Natural killer cell treated with Interleukin-12 subunit alpha and Interleukin-12 subunit beta and Interleukin-15 and Interleukin-18, amount 100 ng/mL, for 72 hours (primary cell): ENCODE results near the gene MAPRE3. TPM values are rescaled to one million over a fixed set of nuclear protein-coding genes. Genes with fewer than 3 reads are reported as not detected.

Source experiments
- ATAC-seq, 2 donors: fragments of 150-1000 bp; cut with Tn5 transposase in 1 of 2; sonication (Bioruptor Pico), chemical (Tn5 transposase) in 1 of 2; 2 replicates each; pipeline ENCODE4 v1.10.0; 2021
- DNase-seq: peaks from one replicate; pipeline ENCODE4 v3.0.0; 2022; ENCODE audit warnings: low spot score
- H3K27ac Mint-ChIP-seq, 2 donors: 1 replicate in 1 of 2; 2 replicates in 1 of 2; pipeline ENCODE4 v1.8.0; 2022; ENCODE audit warnings: mixed read lengths in 2 of 2, mild to moderate bottlenecking in 1 of 2, moderate library complexity in 1 of 2
- H3K27me3 Mint-ChIP-seq, 2 donors: 1 replicate in 1 of 2; 2 replicates in 1 of 2; pipeline ENCODE4 v1.8.0; 2022; ENCODE audit warnings: mixed read lengths in 2 of 2
- H3K36me3 Mint-ChIP-seq: one replicate; pipeline ENCODE4 v1.8.0; 2022; ENCODE audit warnings: mixed read lengths
- H3K4me1 Mint-ChIP-seq, 2 donors: 1 replicate in 1 of 2; 2 replicates in 1 of 2; pipeline ENCODE4 v1.8.0; 2022; ENCODE audit warnings: low read depth in 2 of 2, mixed read lengths in 2 of 2, mild to moderate bottlenecking in 1 of 2
- H3K4me3 Mint-ChIP-seq: one replicate; pipeline ENCODE4 v1.8.0; 2022; ENCODE audit warnings: mixed read lengths
- H3K9me3 Mint-ChIP-seq: 2 replicates; pipeline ENCODE4 v1.8.0; 2022; ENCODE audit warnings: mixed read lengths
- total RNA-seq, 2 donors: library from RNA; stranded (reverse); gene quantifications; one replicate each; pipeline ENCODE4 v1.2.3, GENCODE V29; 2022

MAPRE3 gene
- total RNA-seq, 2 donors from 2014 or later = 5.7 to 10.0 TPM

DNA sequence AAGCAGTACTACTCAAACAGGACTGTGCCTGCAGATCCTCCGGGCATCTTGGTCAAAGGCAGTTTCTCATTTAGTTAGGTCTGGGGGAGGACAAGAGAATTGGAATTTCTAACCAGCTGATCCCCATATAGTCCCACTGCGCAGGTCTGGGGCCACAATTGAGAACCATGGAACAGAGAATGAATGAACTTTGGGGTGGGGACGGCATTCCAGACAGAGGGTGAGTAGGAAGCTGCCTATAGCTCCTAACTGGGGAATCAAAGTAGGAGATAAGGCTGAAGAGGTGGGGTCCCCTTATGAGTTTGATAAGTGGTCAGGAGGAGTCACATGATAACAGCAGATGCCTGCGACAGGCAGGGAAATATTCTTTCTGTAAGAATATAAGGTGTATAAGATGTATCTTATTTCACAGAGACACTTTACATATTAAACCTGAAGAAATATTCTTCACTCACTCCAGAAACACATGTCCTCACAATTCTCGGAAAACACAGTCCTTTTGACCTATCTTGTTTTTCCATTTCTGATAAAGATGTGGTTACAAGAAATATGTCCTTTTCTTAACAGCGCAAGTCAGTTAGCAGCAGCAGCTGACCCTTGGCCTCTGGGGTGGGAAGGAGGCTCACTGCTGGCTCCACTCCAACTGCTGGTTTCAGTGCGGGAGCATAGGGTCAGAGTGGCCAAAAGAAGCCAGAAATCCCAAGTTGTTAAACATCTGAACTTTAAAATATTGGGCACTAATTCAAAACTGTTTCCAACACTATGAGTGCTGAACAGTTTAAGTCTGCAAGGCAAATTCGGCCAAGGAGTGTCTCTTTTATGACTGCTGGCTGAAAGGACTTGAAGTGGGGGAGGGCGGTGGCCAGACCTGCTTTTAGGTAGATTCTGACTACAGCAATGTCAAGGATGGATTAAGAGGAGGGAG is 49.8 kb downstream of the MAPRE3 start:
- Mint-ChIP-seq H3K4me1 (no peaks in the 10 kb centered on the region), H3K27me3 (no peaks in the 10 kb centered on the region), H3K36me3 (no peaks in the 10 kb centered on the region), H3K4me3 (no peak overlapping the region), H3K9me3 (no peaks in the 10 kb centered on the region), H3K27ac (no peak overlapping the region)
- DNase-seq (no peak), ATAC-seq (no peak)

DNA sequence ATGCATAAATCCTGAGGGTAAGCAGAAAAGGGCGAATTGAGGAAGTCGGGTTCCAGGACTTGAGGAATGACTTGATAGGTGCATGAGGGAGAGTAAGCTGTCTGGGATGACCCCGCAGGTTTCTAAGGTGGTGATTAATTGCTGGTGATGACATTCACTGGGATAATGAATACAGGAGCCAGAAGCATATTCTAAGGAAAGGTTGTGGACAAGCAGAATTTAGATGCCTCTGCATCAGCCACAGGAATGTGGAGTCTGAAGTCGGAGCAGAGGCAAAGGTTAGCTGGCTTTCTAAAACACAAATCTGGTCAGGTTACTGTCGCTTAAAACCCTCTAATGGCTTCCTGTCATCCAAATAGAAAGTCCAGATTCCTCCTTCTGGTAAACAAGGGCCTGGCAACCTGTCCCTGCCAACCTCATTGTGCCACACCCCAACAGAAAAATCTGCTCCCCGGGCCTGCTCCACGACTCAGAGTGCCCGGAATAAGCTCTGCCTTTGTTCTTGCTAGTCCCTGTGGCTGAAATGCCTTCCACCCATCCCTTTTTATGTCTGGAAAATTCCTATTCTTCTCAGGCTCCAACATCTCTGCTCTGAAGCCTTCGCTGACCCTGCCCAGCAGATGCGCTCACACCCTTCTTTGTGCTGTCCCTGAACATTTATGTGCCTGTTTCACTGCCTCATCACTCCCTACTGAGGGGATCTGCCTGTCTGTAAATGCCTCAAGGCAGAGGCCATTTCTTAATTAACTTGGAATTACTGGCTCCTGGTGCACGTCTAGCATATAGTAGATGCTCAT is 51.0 kb downstream of the MAPRE3 start:
- no peak overlapping the region for H3K4me3 Mint-ChIP-seq
- no peaks in the 10 kb centered on the region for H3K27me3 Mint-ChIP-seq

DNA sequence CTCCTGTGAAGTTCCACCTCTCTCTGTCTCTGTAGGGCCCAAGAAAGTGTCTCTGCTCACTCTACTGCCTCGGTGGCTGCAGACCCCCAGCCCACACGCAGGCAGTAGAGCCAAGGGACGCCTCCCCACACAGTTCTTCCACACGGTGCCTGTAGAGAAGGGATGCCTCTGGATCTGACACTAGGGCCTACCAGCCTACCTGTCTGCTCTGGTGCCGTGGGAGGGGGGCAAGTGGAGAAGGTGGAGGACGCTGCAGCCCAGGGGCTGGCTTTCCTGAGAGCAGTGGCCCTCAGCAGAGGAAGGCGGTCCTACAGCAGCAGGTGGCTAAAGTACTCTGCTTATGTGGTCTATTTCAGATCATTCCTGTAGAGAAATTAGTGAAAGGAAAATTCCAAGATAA is 53.3 kb downstream of the MAPRE3 start:
- Mint-ChIP-seq H3K36me3 (no peaks in the 10 kb centered on the region), H3K9me3 (no peaks in the 10 kb centered on the region), H3K27me3 (no peaks in the 10 kb centered on the region), H3K4me1 (peaks cover 0 to 5% of the 10 kb centered on the region in 2 donors), H3K27ac (no peak overlapping the region), H3K4me3 (no peak overlapping the region)
- ATAC-seq = no peak
- DNase-seq = no peak

More for the DNA sequence above, 51.0 kb downstream of the MAPRE3 start:
- Mint-ChIP-seq H3K9me3 (no peaks in the 10 kb centered on the region), H3K36me3 (no peaks in the 10 kb centered on the region), H3K27ac (peak overlapping the region in 1 of 2 donors; percentile 64), H3K4me1 (no peaks in the 10 kb centered on the region)
- no peak for ATAC-seq
- DNase-seq = no peak

DNA sequence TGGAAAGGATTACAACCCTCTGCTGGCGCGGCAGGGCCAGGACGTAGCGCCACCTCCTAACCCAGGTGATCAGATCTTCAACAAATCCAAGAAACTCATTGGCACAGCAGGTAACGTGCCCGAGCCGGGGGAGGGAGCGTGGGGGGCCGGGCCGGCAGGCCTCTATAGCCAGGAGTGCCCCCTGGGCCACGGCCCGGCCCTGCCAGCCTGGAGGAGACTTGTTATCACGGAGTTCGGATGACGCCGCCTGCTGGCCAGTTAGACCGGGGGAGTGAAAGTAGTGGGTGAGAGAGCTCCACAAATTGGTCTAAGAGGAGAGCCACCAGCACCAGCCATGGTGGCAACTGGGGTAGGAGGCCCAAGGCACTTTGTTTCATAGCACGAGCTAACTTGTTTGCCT is 53.8 kb downstream of the MAPRE3 start:
- peaks cover 0 to 5% of the 10 kb centered on the region in 2 donors for H3K4me1 Mint-ChIP-seq
- DNase-seq = no peak
- no peak for ATAC-seq
- H3K27ac Mint-ChIP-seq = no peak overlapping the region
- H3K4me3 Mint-ChIP-seq = no peak overlapping the region
- no peaks in the 10 kb centered on the region for H3K27me3 Mint-ChIP-seq
- no peaks in the 10 kb centered on the region for H3K36me3 Mint-ChIP-seq
- H3K9me3 Mint-ChIP-seq = no peaks in the 10 kb centered on the region

DNA sequence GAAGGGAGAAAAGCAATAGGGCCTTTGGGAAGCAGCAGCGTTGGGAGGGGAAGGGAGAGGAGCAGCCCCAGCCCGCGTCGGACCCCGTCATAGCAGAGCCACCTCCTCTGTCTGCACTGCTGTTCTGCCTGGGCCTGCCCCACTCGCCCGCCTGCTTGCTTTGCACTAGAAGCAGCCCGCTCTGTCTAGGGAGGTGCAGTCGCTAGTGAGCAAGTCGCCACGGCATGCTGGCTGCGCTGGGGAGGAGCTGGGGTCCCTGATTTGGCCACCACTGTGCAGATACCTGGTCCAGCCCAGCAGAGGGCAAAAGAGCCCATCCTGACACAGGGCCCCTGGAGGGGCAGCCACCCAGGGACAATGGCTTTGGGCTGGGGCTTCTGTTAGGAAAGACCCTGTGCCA is 54.4 kb downstream of the MAPRE3 start:
- DNase-seq (no peak), ATAC-seq (peak in 1 of 2 donors; percentile 7)
- H3K27ac Mint-ChIP-seq = no peak overlapping the region
- no peak overlapping the region for H3K4me3 Mint-ChIP-seq
- H3K9me3 Mint-ChIP-seq = no peaks in the 10 kb centered on the region
- H3K4me1 Mint-ChIP-seq = peaks cover 0 to 5% of the 10 kb centered on the region in 2 donors
- no peaks in the 10 kb centered on the region for H3K36me3 Mint-ChIP-seq
- no peaks in the 10 kb centered on the region for H3K27me3 Mint-ChIP-seq

DNA sequence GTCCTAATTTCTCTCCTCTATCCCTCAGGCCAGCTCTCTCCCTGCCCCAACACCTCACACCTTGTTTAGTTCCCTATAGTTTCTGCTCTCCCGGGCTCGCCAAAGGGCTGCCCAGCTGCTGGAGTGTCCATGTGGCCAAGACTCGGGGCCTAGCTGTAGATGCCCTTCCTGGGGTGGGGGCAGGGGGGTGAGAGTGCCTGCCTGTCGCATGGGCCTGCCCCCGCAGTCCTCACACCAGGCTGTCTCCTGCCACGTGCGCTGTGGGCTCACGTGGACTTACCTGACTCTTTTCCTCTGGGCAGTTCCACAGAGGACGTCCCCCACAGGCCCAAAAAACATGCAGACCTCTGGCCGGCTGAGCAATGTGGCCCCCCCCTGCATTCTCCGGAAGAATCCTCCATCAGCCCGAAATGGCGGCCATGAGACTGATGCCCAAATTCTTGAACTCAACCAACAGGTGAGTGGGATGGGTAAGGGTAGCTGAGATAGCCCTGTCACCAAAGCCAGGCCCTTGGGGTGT is 54.9 kb downstream of the MAPRE3 start:
- no peak for ATAC-seq
- H3K4me1 Mint-ChIP-seq = peaks cover 2 to 5% of the 10 kb centered on the region in 2 donors
- no peak for DNase-seq
- no peaks in the 10 kb centered on the region for H3K27me3 Mint-ChIP-seq
- H3K4me3 Mint-ChIP-seq = no peak overlapping the region
- H3K36me3 Mint-ChIP-seq = no peaks in the 10 kb centered on the region
- H3K9me3 Mint-ChIP-seq = no peaks in the 10 kb centered on the region
- no peak overlapping the region for H3K27ac Mint-ChIP-seq

DNA sequence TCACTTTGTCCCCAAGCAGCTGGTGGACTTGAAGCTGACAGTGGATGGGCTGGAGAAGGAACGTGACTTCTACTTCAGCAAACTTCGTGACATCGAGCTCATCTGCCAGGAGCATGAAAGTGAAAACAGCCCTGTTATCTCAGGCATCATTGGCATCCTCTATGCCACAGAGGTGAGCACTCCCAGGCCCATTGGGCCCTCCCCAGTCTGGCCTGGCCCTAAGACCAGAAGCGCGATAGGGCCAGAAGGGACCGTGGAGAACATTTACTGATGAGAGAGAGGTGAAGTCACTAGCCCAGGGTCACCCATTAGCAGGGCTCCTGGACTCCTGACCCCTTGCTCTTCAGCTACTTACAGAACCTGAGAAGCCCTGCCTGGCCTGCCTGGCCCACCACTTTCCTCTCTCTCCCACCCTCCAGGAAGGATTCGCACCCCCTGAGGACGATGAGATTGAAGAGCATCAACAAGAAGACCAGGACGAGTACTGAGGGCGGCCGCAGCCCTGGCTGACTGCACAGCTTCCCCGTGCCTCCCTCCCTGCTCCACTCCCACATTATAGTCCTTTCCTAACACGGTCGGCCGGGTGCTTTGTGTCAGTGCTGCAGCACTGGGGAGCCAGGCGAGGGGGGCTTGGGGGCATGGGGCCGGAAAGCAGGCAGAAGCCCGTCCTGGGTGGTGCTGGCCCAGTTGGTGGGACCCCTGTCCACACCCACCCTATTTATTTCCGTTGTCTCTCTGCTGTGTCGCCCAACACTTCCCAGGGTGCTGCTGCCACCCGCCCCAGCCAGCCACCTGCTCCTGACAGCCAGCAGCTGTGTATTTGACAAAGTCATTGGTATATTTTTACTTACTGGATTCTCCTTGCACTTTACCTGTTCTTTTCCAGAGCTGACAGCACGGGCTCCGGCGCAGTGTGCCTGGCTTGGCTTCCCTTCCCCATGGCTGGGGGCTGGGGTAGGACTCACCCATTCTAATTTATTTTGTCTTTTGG is 55.7 kb downstream of the MAPRE3 start:
- Mint-ChIP-seq H3K36me3 (no peaks in the 10 kb centered on the region), H3K4me1 (peaks cover 6 to 8% of the 10 kb centered on the region in 2 donors), H3K27ac (no peak overlapping the region), H3K27me3 (no peaks in the 10 kb centered on the region), H3K9me3 (no peaks in the 10 kb centered on the region), H3K4me3 (no peak overlapping the region)
- ATAC-seq (no peak), DNase-seq (no peak)

DNA sequence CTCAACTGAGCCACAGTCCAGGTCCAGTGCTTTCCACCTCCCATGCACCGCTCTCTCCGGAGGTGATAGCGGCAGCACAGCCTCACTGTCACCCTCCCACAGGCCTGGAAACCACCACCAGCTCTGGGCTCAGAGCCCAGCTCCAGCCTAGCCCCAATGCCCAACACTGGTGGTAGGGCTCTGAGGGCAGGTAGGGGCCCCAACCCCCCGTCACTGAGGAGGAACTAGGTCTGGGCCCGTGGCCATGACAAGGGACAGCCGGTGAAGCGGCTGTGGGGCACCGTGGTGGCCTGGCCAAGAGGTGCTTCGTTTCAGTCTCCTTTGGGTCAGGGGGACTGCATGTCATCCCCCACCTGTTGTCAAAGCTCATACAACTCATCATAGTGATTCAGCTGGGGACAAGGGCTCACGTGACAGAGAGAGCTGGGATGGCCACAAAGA is 56.8 kb downstream of the MAPRE3 start:
- Mint-ChIP-seq H3K27ac (no peak overlapping the region), H3K4me1 (peaks cover 16 to 17% of the 10 kb centered on the region in 2 donors), H3K36me3 (no peaks in the 10 kb centered on the region), H3K27me3 (no peaks in the 10 kb centered on the region), H3K9me3 (no peaks in the 10 kb centered on the region), H3K4me3 (no peak overlapping the region)
- DNase-seq (no peak), ATAC-seq (no peak)

DNA sequence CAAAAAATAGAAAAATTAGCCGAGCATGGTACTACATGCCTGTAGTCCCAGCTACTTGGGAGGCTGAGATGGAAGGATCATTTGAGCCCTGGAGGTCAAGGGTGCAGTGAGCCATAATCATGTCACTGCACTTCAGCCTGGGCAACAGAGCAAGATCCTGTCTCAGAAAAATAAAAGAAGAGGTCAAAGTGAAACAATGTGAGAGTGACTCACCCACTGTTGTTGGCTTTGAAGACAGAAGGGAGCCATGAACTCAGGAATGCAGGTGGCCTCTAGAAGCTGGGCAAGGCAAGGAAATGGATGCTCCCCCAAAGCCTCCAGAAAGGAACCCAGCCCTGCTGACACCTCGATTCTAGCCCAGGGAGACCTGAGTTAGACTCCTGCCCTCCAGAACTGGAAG is 58.6 kb downstream of the MAPRE3 start:
- no peaks in the 10 kb centered on the region for H3K36me3 Mint-ChIP-seq
- no peak for DNase-seq
- H3K27me3 Mint-ChIP-seq = no peaks in the 10 kb centered on the region
- peaks cover 25 to 26% of the 10 kb centered on the region in 2 donors for H3K4me1 Mint-ChIP-seq
- no peak overlapping the region for H3K4me3 Mint-ChIP-seq
- H3K27ac Mint-ChIP-seq = no peak overlapping the region
- H3K9me3 Mint-ChIP-seq = no peaks in the 10 kb centered on the region
- no peak for ATAC-seq

DNA sequence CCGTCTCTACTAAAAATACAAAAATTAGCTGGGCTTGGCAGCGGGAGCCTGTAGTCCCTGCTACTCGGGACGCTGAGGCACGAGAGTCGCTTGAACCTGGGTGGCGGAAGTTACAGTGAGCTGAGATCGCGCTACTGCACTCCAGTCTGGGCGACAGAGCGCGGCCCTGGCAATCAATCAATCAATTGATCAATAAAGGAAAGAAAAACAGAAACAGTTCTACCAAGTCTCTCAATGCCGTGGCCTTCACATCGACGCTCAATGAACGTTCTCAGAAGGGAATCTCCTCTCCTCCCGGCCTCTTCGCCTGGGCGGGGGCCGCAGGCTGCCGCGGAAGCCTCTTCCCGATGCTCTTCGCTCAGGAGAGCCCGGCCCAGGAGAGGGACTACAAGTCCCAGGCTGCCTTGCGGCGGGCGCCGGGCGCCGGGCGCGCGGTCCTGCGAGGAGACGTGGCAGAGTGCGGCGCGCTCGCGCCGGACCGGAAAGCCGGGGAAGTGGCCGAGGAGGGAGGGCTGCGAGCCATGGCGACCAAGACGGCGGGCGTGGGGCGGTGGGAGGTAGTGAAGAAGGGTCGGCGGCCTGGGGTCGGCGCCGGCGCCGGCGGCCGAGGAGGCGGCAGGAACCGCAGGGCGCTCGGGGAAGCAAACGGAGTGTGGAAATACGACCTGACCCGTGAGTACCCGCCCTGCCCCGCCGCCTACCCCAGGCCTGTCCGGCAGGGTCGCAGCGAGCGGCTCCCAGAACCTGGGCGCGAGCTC is 62.2 kb downstream of the MAPRE3 start, which contains the start of gene TMEM214:
TMEM214 (plus strand) TSS at position 471 of the 758 bp plus-strand sequence; CDS start at position 522, 51 bp downstream.
- H3K27ac Mint-ChIP-seq = peak within 1 kb of the TSS; percentile 80 to 95
- H3K9me3 Mint-ChIP-seq = no peaks in the 10 kb centered on the region
- ATAC-seq (peak; percentile 99), DNase-seq (peak; percentile 91)
- H3K36me3 Mint-ChIP-seq = no peaks in the 10 kb centered on the region
- peak within 1 kb of the TSS; percentile 97 for H3K4me3 Mint-ChIP-seq
- no peaks in the 10 kb centered on the region for H3K27me3 Mint-ChIP-seq
- peaks cover 29 to 36% of the 10 kb centered on the region in 2 donors for H3K4me1 Mint-ChIP-seq

DNA sequence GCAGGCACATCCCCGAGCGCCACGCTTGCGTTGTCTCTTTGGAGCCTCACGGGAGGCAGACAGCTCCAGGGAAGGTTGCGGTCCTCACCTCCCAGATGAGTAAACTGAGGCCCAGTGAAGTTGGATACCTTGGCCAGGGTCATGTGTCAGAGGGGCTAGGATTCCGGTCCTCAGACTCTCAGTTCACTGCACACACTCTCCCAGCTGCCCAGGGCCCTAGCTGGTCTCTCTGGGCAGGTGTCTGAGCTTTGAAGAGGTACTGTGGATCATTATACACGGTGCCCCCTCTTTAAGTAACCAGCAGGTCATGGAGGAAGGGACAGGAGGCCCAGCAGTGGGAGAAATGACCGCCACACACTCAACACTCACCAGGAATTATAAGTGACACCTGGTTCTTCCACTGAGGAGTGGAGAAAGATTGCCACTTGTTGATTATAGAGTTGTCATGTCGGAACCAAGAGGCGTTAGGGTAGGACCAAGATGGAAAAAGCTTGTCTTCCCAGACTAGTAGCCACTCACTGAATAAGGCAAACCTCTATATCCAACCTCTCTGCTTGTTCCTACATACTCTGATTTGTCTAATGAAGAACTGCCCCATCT is 62.9 kb downstream of the MAPRE3 start:
- no peaks in the 10 kb centered on the region for H3K9me3 Mint-ChIP-seq
- ATAC-seq = peak in 1 of 2 donors; percentile 4
- H3K27ac Mint-ChIP-seq = peak overlapping the region; percentile 80 to 95
- H3K36me3 Mint-ChIP-seq = no peaks in the 10 kb centered on the region
- peak overlapping the region; percentile 97 for H3K4me3 Mint-ChIP-seq
- peaks cover 29 to 31% of the 10 kb centered on the region in 2 donors for H3K4me1 Mint-ChIP-seq
- no peak for DNase-seq
- no peaks in the 10 kb centered on the region for H3K27me3 Mint-ChIP-seq

DNA sequence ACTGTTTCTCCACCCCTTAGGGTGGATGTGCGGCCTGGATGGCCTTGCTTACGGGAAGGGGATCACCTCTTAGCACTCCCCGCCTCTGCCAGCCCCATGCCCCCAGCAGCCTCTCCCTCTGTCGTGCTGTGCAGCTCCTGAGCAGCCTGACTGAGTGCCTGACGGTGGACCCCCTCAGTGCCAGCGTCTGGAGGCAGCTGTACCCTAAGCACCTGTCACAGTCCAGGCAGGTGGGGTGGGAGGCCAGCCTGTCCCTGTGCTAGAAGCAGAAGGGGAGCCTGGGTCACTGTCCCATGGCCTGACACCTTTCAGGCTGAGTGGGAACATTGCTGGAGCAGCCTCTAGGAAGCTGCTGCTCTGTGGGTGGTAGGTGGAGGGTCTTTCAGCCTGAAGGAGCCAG is 67.6 kb downstream of the MAPRE3 start:
- ATAC-seq = no peak
- Mint-ChIP-seq H3K9me3 (no peaks in the 10 kb centered on the region), H3K36me3 (peaks cover 19% of the 10 kb centered on the region), H3K4me3 (no peak overlapping the region), H3K4me1 (peaks cover 25 to 28% of the 10 kb centered on the region in 2 donors), H3K27me3 (no peaks in the 10 kb centered on the region), H3K27ac (no peak overlapping the region)
- DNase-seq = no peak
